ENCODE data around the gene GRIK4.
A peak's percentile ranks its signal among the peaks of the same experiment; 100 is the strongest.
"Not testable (repeated sequence)": the region's sequence is repeated elsewhere in the genome, so short reads cannot be mapped to it uniquely, and the experiment has no call there.

The GRIK4 gene

GRCh38 chr11:120605469-120605868, 93.9 kb downstream of the GRIK4 start:
- no peak for DNase-seq (ENCODE audit: low read depth, low spot score)

GRCh38 chr11:120606211-120607010, 94.9 kb downstream of the GRIK4 start:
- no peak for DNase-seq (ENCODE audit: low read depth, low spot score)

- no peak for DNase-seq (ENCODE audit: low read depth, low spot score)
Measured at GRCh38 chr11:120608061-120608460, 96.5 kb downstream of the GRIK4 start.

- peak; percentile 25 for DNase-seq (ENCODE audit: low read depth, low spot score)
Measured at GRCh38 chr11:120608760-120609211, 97.2 kb downstream of the GRIK4 start.

- no peak for DNase-seq (ENCODE audit: low read depth, low spot score)
Measured at GRCh38 chr11:120610111-120610510, 98.6 kb downstream of the GRIK4 start.

- no peak for DNase-seq (ENCODE audit: low read depth, low spot score)
Measured at GRCh38 chr11:120611581-120611980, 100.0 kb downstream of the GRIK4 start.

- no peak for DNase-seq (ENCODE audit: low read depth, low spot score)
Measured at GRCh38 chr11:120612513-120613263, 101.1 kb downstream of the GRIK4 start.

GRCh38 chr11:120613264-120614226, 102.0 kb downstream of the GRIK4 start:
- DNase-seq (ENCODE audit: low read depth, low spot score), result no peak

- no peak for DNase-seq (ENCODE audit: low read depth, low spot score)
Measured at GRCh38 chr11:120615391-120615790, 103.8 kb downstream of the GRIK4 start.

GRCh38 chr11:120618399-120618798, 106.9 kb downstream of the GRIK4 start:
- DNase-seq (ENCODE audit: low read depth, low spot score), result no peak

GRCh38 chr11:120622189-120622875, 110.8 kb downstream of the GRIK4 start:
- no peak for DNase-seq (ENCODE audit: low read depth, low spot score)

- not testable (repeated sequence) for DNase-seq (ENCODE audit: low read depth, low spot score)
Measured at GRCh38 chr11:120624992-120625391, 113.4 kb downstream of the GRIK4 start.

- no peak for DNase-seq (ENCODE audit: low read depth, low spot score)
Measured at GRCh38 chr11:120625565-120625964, 114.0 kb downstream of the GRIK4 start.

- DNase-seq (ENCODE audit: low read depth, low spot score), result no peak
Measured at GRCh38 chr11:120626791-120627190, 115.2 kb downstream of the GRIK4 start.

GRCh38 chr11:120627327-120628163, 116.0 kb downstream of the GRIK4 start:
- no peak for DNase-seq (ENCODE audit: low read depth, low spot score)

GRCh38 chr11:120629407-120630080, 118.0 kb downstream of the GRIK4 start:
- DNase-seq (ENCODE audit: low read depth, low spot score), result no peak

GRCh38 chr11:120630122-120630521, 118.6 kb downstream of the GRIK4 start:
- DNase-seq (ENCODE audit: low read depth, low spot score), result no peak

- no peak for DNase-seq (ENCODE audit: low read depth, low spot score)
Measured at GRCh38 chr11:120632579-120632978, 121.0 kb downstream of the GRIK4 start.

GRCh38 chr11:120633616-120634393, 122.3 kb downstream of the GRIK4 start:
- DNase-seq (ENCODE audit: low read depth, low spot score), result peak; percentile 24

Data from astrocyte of the hippocampus (primary cell).